ENCODE measurements around the gene MAP3K9. TPM values are rescaled to one million over a fixed set of nuclear protein-coding genes. Genes with fewer than 3 reads are reported as not detected.

Gene MAP3K9
- total and polyA plus RNA-seq, 2 of the 8 experiments (the other 6 are each of a cell fraction or from before 2014, with no cell fraction given) = 9.8 to 24.7 TPM

GRCh38 chr14:70696026-70696425 lies 113.3 kb downstream of the MAP3K9 start:
- no peak overlapping the region for H3K4ac ChIP-seq (replicated peaks; ENCODE audit: insufficient read length, low read depth, low read length)
- no peak overlapping the region for H2AFZ ChIP-seq (ENCODE audit: low read length)
- H3K36me3 ChIP-seq (ENCODE audit: control insufficient read depth in 2 of 4, insufficient read depth in 4 of 4, low read length in 3 of 4) = no peaks in the 10 kb centered on the region
- no peak overlapping the region for H4K8ac ChIP-seq (ENCODE audit: extremely low read depth, insufficient read depth, low read length)
- H3K79me2 ChIP-seq (ENCODE audit: control insufficient read depth in 1 of 2, insufficient read depth in 2 of 2, low read length in 2 of 2) = no peaks in the 10 kb centered on the region
- no peak overlapping the region for H2AK5ac ChIP-seq (ENCODE audit: low read depth, low read length)
- 71% methylated on average over 2 of the region's 2 CpGs; no CpG with 5 or more reads in 1 of the 2 experiments for WGBS, 2 experiments (ENCODE audit: extremely low coverage in 1 of 2, insufficient coverage in 1 of 2, insufficient read length in 1 of 2, insufficient replicate concordance in 2 of 2, low coverage in 1 of 2, low lambda C conversion rate in 2 of 2, missing lambda C conversion rate in 1 of 2)
- ChIA-PET CTCF (ENCODE audit: partially characterized antibody) (interaction anchor here (1.2 to 2.2 kb wide), 4 partner anchors 12 to 764 kb away, joined by 3 to 12 read pairs (median 5); no protein-coding TSS in a partner anchor), POLR2A (ENCODE audit: partially characterized antibody) (interaction anchor here (0.6 to 7.6 kb wide), 2 partner anchors 14 to 63 kb away, joined by 3 to 43 read pairs; no protein-coding TSS in a partner anchor)
- peak overlapping the region; percentile 61; the same call in 1 of the 2 replicates for H2BK20ac ChIP-seq (ENCODE audit: low read length)
- peak overlapping the region; percentile 51 for H2BK120ac ChIP-seq (replicated peaks; ENCODE audit: low read depth, low read length)
- H3K27me3 ChIP-seq (replicated peaks in 1 of 4; ENCODE audit: control insufficient read depth in 3 of 4, extremely low read depth in 1 of 4, insufficient read depth in 3 of 4, low read length in 3 of 4) = no peaks in the 10 kb centered on the region
- H4K20me1 ChIP-seq (replicated peaks in 1 of 2; ENCODE audit: control insufficient read depth in 1 of 2, insufficient read depth in 2 of 2, low read length in 2 of 2) = no peaks in the 10 kb centered on the region
- no peak overlapping the region for H2BK5ac ChIP-seq (ENCODE audit: low read depth, low read length)
- no peak overlapping the region for H3K23ac ChIP-seq (ENCODE audit: insufficient read length)
- H3K56ac ChIP-seq (replicated peaks; ENCODE audit: insufficient read length, low read depth, low read length) = no peak overlapping the region
- no peak overlapping the region for H3K4me3 ChIP-seq (ENCODE audit: extremely low read depth in 1 of 4, insufficient read depth in 2 of 4, low read depth in 3 of 4, low read length in 4 of 4)
- DNase-seq (ENCODE audit: low read depth in 1 of 2, low spot score in 2 of 2) (no peak), FAIRE-seq (no peak)
- no peak overlapping the region for H3K14ac ChIP-seq (ENCODE audit: insufficient read length)
- no peak for TF ChIP-seq RXRA (IDR thresholded peaks at IDR 0.05; ENCODE audit: insufficient read depth, low read depth, low read length)
- no peak overlapping the region for H2BK15ac ChIP-seq (ENCODE audit: low read length)
- no peaks in the 10 kb centered on the region for H3K79me1 ChIP-seq (ENCODE audit: low read depth, low read length)
- no peak overlapping the region for H4K5ac ChIP-seq (ENCODE audit: insufficient read length, low read depth, low read length)
- no peaks in the 10 kb centered on the region; a peak in 1 of 4 replicates for H3K9me3 ChIP-seq (ENCODE audit: insufficient read depth in 2 of 2, low read depth in 1 of 2, low read length in 1 of 2)
- no peak overlapping the region for H4K91ac ChIP-seq (replicated peaks; ENCODE audit: insufficient read length, low read length)
- H2BK12ac ChIP-seq (ENCODE audit: low read depth, low read length) = peak overlapping the region; percentile 29; the same call in 1 of the 2 replicates
- H3K4me2 ChIP-seq (ENCODE audit: insufficient read depth in 1 of 2, low read depth in 2 of 2, low read length in 2 of 2) = no peak overlapping the region
- H3K9ac ChIP-seq (replicated peaks in 1 of 4; ENCODE audit: extremely low read depth in 1 of 4, low read depth in 3 of 4, low read length in 3 of 4) = no peak overlapping the region
- H3K18ac ChIP-seq (ENCODE audit: extremely low read depth, low read length) = no peak overlapping the region
- H3K27ac ChIP-seq (ENCODE audit: low read depth, low read length) = no peak overlapping the region
- H3K23me2 ChIP-seq (ENCODE audit: low read depth, low read length) = no peaks in the 10 kb centered on the region
- H3K4me1 ChIP-seq (replicated peaks in 1 of 4; ENCODE audit: control insufficient read depth in 3 of 4, insufficient read depth in 4 of 4, low read length in 3 of 4) = peaks cover 0 to 3% (median 1%) of the 10 kb centered on the region in 4 experiments; a peak in 3 of 7 replicates

Data from H1 (cell line).